Upper lobe of left lung (tissue), 4 donors: ENCODE results near the gene TNNT3.

Experiments
- EP300 ChIP-seq, 4 donors: sonication (generic); formaldehyde crosslinking; IDR thresholded peaks; one replicate each; pipeline ENCODE4 v1.5.1; 2017; ENCODE audit warnings: antibody characterized with exemption in 4 of 4, control low read depth in 2 of 4
- POLR2A ChIP-seq, 4 donors: fragments of 450-650 bp; IDR thresholded peaks; one replicate each; pipeline ENCODE4 v1.5.1; 2016 to 2017; ENCODE audit warnings: antibody characterized with exemption in 4 of 4, mild to moderate bottlenecking in 2 of 4
- TF ChIP-seq, protein P1 (sequence below), 6 experiments: fragments of 450-650 bp in 4 of 6; fragments of 200-600 bp in 2 of 6; sonication (generic) in 2 of 6; IDR thresholded peaks; one replicate each; pipeline ENCODE4 v1.5.1; 2016 to 2019; ENCODE audit warnings: antibody characterized with exemption in 6 of 6

DNA sequence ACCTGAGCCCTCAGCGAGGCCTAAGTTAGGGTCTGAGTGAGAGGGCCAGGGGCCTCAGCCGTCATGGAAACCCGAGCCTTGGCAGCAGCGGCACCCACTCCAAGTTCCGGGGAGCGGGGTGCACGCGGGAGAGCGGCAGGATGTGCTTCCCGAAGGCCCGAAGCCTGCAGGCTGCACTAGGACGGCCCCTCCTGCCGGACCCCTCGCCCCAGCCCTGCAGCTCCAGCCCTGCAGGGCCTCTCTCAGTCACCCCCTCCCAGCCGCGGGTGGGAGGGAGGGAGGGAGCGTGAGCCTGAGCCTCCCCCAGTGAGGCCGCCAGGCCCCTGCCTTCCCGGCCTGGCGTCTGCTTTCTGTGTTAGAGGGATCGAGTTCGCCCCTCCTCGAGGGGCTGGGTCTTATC lies 50.3 kb downstream of the TNNT3 start:
- TF ChIP-seq, protein P1, sequence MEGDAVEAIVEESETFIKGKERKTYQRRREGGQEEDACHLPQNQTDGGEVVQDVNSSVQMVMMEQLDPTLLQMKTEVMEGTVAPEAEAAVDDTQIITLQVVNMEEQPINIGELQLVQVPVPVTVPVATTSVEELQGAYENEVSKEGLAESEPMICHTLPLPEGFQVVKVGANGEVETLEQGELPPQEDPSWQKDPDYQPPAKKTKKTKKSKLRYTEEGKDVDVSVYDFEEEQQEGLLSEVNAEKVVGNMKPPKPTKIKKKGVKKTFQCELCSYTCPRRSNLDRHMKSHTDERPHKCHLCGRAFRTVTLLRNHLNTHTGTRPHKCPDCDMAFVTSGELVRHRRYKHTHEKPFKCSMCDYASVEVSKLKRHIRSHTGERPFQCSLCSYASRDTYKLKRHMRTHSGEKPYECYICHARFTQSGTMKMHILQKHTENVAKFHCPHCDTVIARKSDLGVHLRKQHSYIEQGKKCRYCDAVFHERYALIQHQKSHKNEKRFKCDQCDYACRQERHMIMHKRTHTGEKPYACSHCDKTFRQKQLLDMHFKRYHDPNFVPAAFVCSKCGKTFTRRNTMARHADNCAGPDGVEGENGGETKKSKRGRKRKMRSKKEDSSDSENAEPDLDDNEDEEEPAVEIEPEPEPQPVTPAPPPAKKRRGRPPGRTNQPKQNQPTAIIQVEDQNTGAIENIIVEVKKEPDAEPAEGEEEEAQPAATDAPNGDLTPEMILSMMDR (IDR thresholded peaks at IDR 0.05) = no peak
- TF ChIP-seq EP300 (IDR thresholded peaks at IDR 0.05) = no peak
- no peak for TF ChIP-seq POLR2A (IDR thresholded peaks at IDR 0.05)
